Kidney (tissue), 14 donors: ENCODE data around the gene EFNA3. TPM values are rescaled to one million over a fixed set of nuclear protein-coding genes. Genes with fewer than 3 reads are reported as not detected.

Experiments
- DNase-seq, 5 donors: peaks; one replicate each; pipeline ENCODE4 v3.0.0-alpha.2; 2013 to 2020
- FAIRE-seq: peaks from 2 replicates; lab custom pipeline; 2012; peaks lifted over from hg19 to GRCh38; lab: Jason Lieb, UNC
- H3K27ac ChIP-seq, 2 donors: one replicate each; pipeline ENCODE4 v1.7.0; 2013; ENCODE audit warnings: low read depth in 2 of 2, low read length in 2 of 2, inconsistent platforms in 1 of 2
- H3K27me3 ChIP-seq: one replicate; pipeline ENCODE4 v1.7.1; 2013; ENCODE audit warnings: low read length, inconsistent platforms; ENCODE audit not compliant: control insufficient read depth, insufficient read depth
- H3K36me3 ChIP-seq, 3 donors: one replicate each; pipeline versions ENCODE4 v1.7.0 to v1.7.1; 2013; ENCODE audit warnings: low read length in 3 of 3, control low read depth in 1 of 3, inconsistent platforms in 1 of 3; ENCODE audit not compliant: insufficient read depth in 3 of 3, control insufficient read depth in 2 of 3
- H3K4me1 ChIP-seq, 3 donors: one replicate each; pipeline versions ENCODE4 v1.7.0 to v1.7.1; 2013; ENCODE audit warnings: low read length in 3 of 3, inconsistent platforms in 1 of 3, low read depth in 1 of 3; ENCODE audit not compliant: control insufficient read depth in 2 of 3, insufficient read depth in 2 of 3
- H3K4me3 ChIP-seq, 3 donors: one replicate each; pipeline versions ENCODE4 v1.7.0 to v1.8.1; 2013; ENCODE audit warnings: low read length in 3 of 3, control low read depth in 1 of 3, inconsistent platforms in 1 of 3
- H3K9ac ChIP-seq, 3 donors: one replicate each; pipeline versions ENCODE4 v1.7.0 to v1.7.1; 2013; ENCODE audit warnings: low read length in 3 of 3, control low read depth in 1 of 3, inconsistent platforms in 1 of 3
- H3K9me3 ChIP-seq, 3 donors: one replicate each; pipeline versions ENCODE4 v1.7.0 to v1.7.1; 2013; ENCODE audit warnings: low read length in 3 of 3, control low read depth in 1 of 3, inconsistent platforms in 1 of 3; ENCODE audit not compliant: control insufficient read depth in 2 of 3, insufficient read depth in 1 of 3
- intact Hi-C: fragments of 100-400 bp; cut with DNase I; formaldehyde crosslinking; loops from one replicate; pipeline ENCODE4 v1.11.1; 2022
- polyA plus RNA-seq: library from polyadenylated mRNA; stranded (reverse); fragments of 350-450 nt; fragmentation: Illumina TruSeq; extraction: RNeasy Lipid Tissue Mini Kit (QIAGEN cat#74804); gene quantifications from one replicate; pipeline ENCODE4 v1.2.3, GENCODE V29; 2014; ENCODE audit warnings: low read depth, low replicate concordance; ENCODE audit not compliant: insufficient read depth
- total RNA-seq: library from RNA; stranded (reverse); fragmentation: NEBNext Ultra II Directional; extraction: Animal tissue kit (Norgen Biotek cat#: 25700); gene quantifications from one replicate; pipeline ENCODE4 v1.2.1, GENCODE V29; 2021
- TF ChIP-seq, protein P1 (sequence below): IDR thresholded peaks from 3 replicates; pipeline ENCODE4 v1.5.1; 2012; ENCODE audit warnings: mild to moderate bottlenecking, moderate library complexity, borderline replicate concordance; ENCODE audit not compliant: insufficient read depth; ENCODE audit errors: extremely low read depth
- donor health status: control.
- donor health status: control.
- donor health status: control.
- donor health status: control.
- donor health status: control.
- donor health status: DM: yes; HTN: yes; CAD: no.
- donor health status: Normal renal cell carcinoma (clear cell type).

EFNA3 gene
- total and polyA plus RNA-seq, 2 donors from 2014 or later: 1.2 to 1.7 TPM

DNA sequence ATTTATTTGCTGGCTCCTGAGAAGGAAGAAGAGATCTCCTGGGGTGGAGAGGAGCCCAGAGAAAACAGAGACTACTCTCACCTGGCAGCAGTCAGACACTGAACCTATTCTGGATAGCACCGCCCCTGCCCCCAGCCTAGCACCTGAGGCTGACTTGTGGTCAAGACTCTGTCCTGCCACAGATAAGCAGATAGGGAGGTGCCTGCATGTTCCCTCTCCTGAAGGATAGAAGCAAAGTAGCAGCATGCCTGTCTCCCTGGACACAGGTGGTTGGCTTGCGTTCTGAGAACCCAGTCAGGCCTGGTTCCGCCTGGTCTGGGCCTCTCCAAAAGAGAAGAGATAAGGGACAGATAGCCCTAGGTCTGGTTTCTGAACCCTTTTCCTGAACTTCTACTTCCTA is 1.3 kb upstream of the EFNA3 start:
- no peaks in the 10 kb centered on the region for H3K9me3 ChIP-seq
- no peak overlapping the region for H3K27ac ChIP-seq
- no peak overlapping the region for H3K4me3 ChIP-seq
- no peak overlapping the region for H3K9ac ChIP-seq
- peaks cover 7% of the 10 kb centered on the region for H3K27me3 ChIP-seq
- H3K36me3 ChIP-seq: no peaks in the 10 kb centered on the region
- FAIRE-seq (no peak), DNase-seq (peak in 2 of 5 donors; percentile 39 to 41)
- intact Hi-C loops: no loop called here
- H3K4me1 ChIP-seq: peaks cover 3 to 23% (median 8%) of the 10 kb centered on the region in 3 donors
- TF ChIP-seq, protein P1, sequence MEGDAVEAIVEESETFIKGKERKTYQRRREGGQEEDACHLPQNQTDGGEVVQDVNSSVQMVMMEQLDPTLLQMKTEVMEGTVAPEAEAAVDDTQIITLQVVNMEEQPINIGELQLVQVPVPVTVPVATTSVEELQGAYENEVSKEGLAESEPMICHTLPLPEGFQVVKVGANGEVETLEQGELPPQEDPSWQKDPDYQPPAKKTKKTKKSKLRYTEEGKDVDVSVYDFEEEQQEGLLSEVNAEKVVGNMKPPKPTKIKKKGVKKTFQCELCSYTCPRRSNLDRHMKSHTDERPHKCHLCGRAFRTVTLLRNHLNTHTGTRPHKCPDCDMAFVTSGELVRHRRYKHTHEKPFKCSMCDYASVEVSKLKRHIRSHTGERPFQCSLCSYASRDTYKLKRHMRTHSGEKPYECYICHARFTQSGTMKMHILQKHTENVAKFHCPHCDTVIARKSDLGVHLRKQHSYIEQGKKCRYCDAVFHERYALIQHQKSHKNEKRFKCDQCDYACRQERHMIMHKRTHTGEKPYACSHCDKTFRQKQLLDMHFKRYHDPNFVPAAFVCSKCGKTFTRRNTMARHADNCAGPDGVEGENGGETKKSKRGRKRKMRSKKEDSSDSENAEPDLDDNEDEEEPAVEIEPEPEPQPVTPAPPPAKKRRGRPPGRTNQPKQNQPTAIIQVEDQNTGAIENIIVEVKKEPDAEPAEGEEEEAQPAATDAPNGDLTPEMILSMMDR: no peak

DNA sequence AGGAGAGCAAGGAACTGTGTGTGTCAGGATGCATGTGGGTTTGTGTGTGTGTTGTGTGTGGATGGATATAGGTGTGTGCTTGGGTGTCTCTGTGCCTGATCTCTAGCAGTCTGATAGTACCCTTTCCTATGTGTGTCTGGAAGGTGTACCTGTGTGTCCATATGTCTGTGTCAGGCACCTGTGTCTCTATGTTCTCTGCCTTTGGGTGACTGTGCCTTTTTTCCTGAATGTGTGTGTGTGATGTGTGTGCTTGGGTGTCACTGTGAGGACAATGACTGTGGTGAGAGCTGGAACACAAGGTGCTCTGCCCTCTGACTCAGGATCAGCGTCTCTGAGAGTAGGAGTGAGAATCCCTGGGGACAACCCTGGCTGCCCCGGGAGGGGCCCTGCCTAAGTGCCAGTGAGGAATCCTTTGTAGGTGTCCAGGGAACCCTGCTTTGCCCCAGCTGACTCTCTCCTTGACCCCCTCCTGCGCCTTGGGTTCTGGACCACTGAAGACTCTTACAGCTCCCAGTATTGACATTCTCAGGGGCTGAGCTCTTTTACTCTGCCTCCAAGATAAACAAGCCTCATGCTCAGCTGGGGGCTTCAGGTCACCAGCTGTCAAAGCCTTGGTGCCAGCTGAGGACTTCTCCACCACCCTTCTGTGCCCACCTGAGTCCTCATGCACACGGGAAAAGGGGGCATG is 735 bp upstream of the EFNA3 start:
- Histone ChIP-seq H3K4me1 (peaks cover 3 to 25% (median 10%) of the 10 kb centered on the region in 3 donors), H3K4me3 (peak overlapping the region in 1 of 3 donors; percentile 41), H3K27ac (no peak overlapping the region), H3K27me3 (peaks cover 7% of the 10 kb centered on the region), H3K9me3 (no peaks in the 10 kb centered on the region), H3K36me3 (no peaks in the 10 kb centered on the region), H3K9ac (no peak overlapping the region)
- FAIRE-seq (no peak), DNase-seq (peak in 3 of 5 donors; percentile 26 to 60 (median 29))
- TF ChIP-seq, protein P1: no peak
- intact Hi-C loops: no loop called here

DNA sequence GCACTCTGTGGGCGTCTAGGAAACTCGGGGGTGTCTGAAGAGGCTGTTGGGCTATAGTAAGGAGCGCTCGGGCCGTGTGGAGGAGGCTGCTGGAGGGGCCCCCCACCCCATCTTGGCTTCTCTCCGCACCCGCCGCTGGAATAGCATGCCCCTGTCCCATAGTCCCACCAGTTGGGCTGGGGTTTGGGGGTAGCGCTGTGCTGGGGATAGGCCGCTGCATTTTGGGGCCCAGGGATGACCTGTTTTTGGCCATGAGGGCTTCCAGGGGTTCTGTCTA is 511 bp downstream of the EFNA3 start:
- FAIRE-seq: no peak
- no peak overlapping the region for H3K9ac ChIP-seq
- peak overlapping the region in 1 of 3 donors; percentile 32 for H3K4me3 ChIP-seq
- intact Hi-C loops: no loop called here
- TF ChIP-seq, protein P1: no peak
- no peak overlapping the region for H3K27ac ChIP-seq
- H3K27me3 ChIP-seq: peaks cover 9% of the 10 kb centered on the region
- H3K36me3 ChIP-seq: no peaks in the 10 kb centered on the region
- no peak for DNase-seq
- peaks cover 3 to 25% (median 13%) of the 10 kb centered on the region in 3 donors for H3K4me1 ChIP-seq
- no peaks in the 10 kb centered on the region for H3K9me3 ChIP-seq
